Superior temporal gyrus (tissue), 1 donor: Measurements from ENCODE around the gene DLGAP1.
A peak's percentile ranks its signal among the peaks of the same experiment; 100 is the strongest.

Experiments used
- DNase-seq: peaks from one replicate; pipeline ENCODE4 v3.0.0-alpha.2; 2016; ENCODE audit errors: extremely low spot score

The DLGAP1 gene

GRCh38 chr18:4172196-4173100 lies 282.7 kb downstream of the DLGAP1 start:
- peak; percentile 53 for DNase-seq

- DNase-seq, result no peak
Measured at GRCh38 chr18:4157352-4157751, 297.8 kb downstream of the DLGAP1 start.

- peak; percentile 56 for DNase-seq
Measured at GRCh38 chr18:4146797-4147196, 308.3 kb downstream of the DLGAP1 start.

GRCh38 chr18:4144201-4144600 lies 310.9 kb downstream of the DLGAP1 start:
- no peak for DNase-seq

GRCh38 chr18:4143585-4143984 lies 311.5 kb downstream of the DLGAP1 start:
- DNase-seq, result no peak

- no peak for DNase-seq
Measured at GRCh38 chr18:4142876-4143275, 312.2 kb downstream of the DLGAP1 start.

- no peak for DNase-seq
Measured at GRCh38 chr18:4134700-4135099, 320.4 kb downstream of the DLGAP1 start.

GRCh38 chr18:4130734-4131719 lies 324.1 kb downstream of the DLGAP1 start:
- DNase-seq, result no peak

- DNase-seq, result no peak
Measured at GRCh38 chr18:4126939-4127338, 328.2 kb downstream of the DLGAP1 start.

- no peak for DNase-seq
Measured at GRCh38 chr18:4125627-4126230, 329.4 kb downstream of the DLGAP1 start.

GRCh38 chr18:4125224-4125623 lies 329.9 kb downstream of the DLGAP1 start:
- no peak for DNase-seq

GRCh38 chr18:4119813-4120212 lies 335.3 kb downstream of the DLGAP1 start:
- no peak for DNase-seq

- DNase-seq, result no peak
Measured at GRCh38 chr18:4119127-4119648, 335.9 kb downstream of the DLGAP1 start.

- DNase-seq, result no peak
Measured at GRCh38 chr18:4108016-4108415, 347.1 kb downstream of the DLGAP1 start.

- peak; percentile 71 for DNase-seq
Measured at GRCh38 chr18:4107049-4107467, 348.0 kb downstream of the DLGAP1 start.

GRCh38 chr18:4106407-4107033 lies 348.6 kb downstream of the DLGAP1 start:
- peak; percentile 93 for DNase-seq

GRCh38 chr18:4102901-4103300 lies 352.2 kb downstream of the DLGAP1 start:
- DNase-seq, result no peak

GRCh38 chr18:4101009-4101408 lies 354.1 kb downstream of the DLGAP1 start:
- DNase-seq, result no peak

GRCh38 chr18:4096486-4096885 lies 358.6 kb downstream of the DLGAP1 start:
- no peak for DNase-seq

- no peak for DNase-seq
Measured at GRCh38 chr18:4093676-4094075, 361.4 kb downstream of the DLGAP1 start.

- DNase-seq, result no peak
Measured at GRCh38 chr18:4084382-4084900, 370.7 kb downstream of the DLGAP1 start.
